GM18508 (cell line): ENCODE data around the gene ABLIM2.
A peak's percentile ranks its signal among the peaks of the same experiment; 100 is the strongest.

Experiments
- ATAC-seq: cut with Tn5 transposase; IDR thresholded peaks from one replicate; pipeline ENCODE4 v1.9.1; 2021; ENCODE audit warnings: moderate number of reproducible peaks; ENCODE audit not compliant: insufficient read depth, unreplicated experiment

Gene ABLIM2

GRCh38 chr4:8160572-8160971 lies 2.0 kb upstream of the ABLIM2 start:
- no peak for ATAC-seq

- no peak for ATAC-seq
These were observed 1.6 kb upstream of the ABLIM2 start for GRCh38 chr4:8160233-8160560.

- no peak for ATAC-seq
These were observed 1.1 kb upstream of the ABLIM2 start for GRCh38 chr4:8159537-8160232.

GRCh38 chr4:8157944-8158709 lies 486 bp downstream of the ABLIM2 start:
- ATAC-seq, result peak; percentile 11

GRCh38 chr4:8157496-8157895 lies 1.1 kb downstream of the ABLIM2 start:
- ATAC-seq, result no peak

GRCh38 chr4:8156617-8157016 lies 2.0 kb downstream of the ABLIM2 start:
- no peak for ATAC-seq

GRCh38 chr4:8155660-8156421 lies 2.8 kb downstream of the ABLIM2 start:
- ATAC-seq, result no peak

- ATAC-seq, result no peak
These were observed 3.6 kb downstream of the ABLIM2 start for GRCh38 chr4:8155048-8155447.

GRCh38 chr4:8153441-8153840 lies 5.2 kb downstream of the ABLIM2 start:
- no peak for ATAC-seq

GRCh38 chr4:8152865-8153257 lies 5.8 kb downstream of the ABLIM2 start:
- ATAC-seq, result no peak

GRCh38 chr4:8152090-8152864 lies 6.3 kb downstream of the ABLIM2 start:
- ATAC-seq, result no peak

GRCh38 chr4:8151165-8151650 lies 7.4 kb downstream of the ABLIM2 start:
- no peak for ATAC-seq

GRCh38 chr4:8150152-8151090 lies 8.2 kb downstream of the ABLIM2 start:
- no peak for ATAC-seq

GRCh38 chr4:8149664-8150063 lies 8.9 kb downstream of the ABLIM2 start:
- ATAC-seq, result no peak

- no peak for ATAC-seq
These were observed 9.7 kb downstream of the ABLIM2 start for GRCh38 chr4:8148785-8149435.

- ATAC-seq, result no peak
These were observed 10.5 kb downstream of the ABLIM2 start for GRCh38 chr4:8148159-8148558.

- no peak for ATAC-seq
These were observed 11.2 kb downstream of the ABLIM2 start for GRCh38 chr4:8147231-8147970.

GRCh38 chr4:8146157-8146556 lies 12.5 kb downstream of the ABLIM2 start:
- ATAC-seq, result no peak
